ENCODE measurements around the gene RORB. TPM values are rescaled to one million over a fixed set of nuclear protein-coding genes. Genes with fewer than 3 reads are reported as not detected.

Gene RORB
- total RNA-seq, 4 donors from 2014 or later: 0.13 to 1.5 (median 0.50) TPM

- H3K27me3 ChIP-seq: no peaks in the 10 kb centered on the region
- intact Hi-C loops (cut with DNase I): no loop called here
- H3K4me1 ChIP-seq: no peaks in the 10 kb centered on the region
- TF ChIP-seq POLR2A (IDR thresholded peaks at IDR 0.05): no peak
- no peak for TF ChIP-seq CTCF (IDR thresholded peaks at IDR 0.05)
- no peaks in the 10 kb centered on the region for H3K36me3 ChIP-seq
- no peak overlapping the region for H3K4me3 ChIP-seq
- H3K27ac ChIP-seq: no peak overlapping the region
- no peaks in the 10 kb centered on the region for H3K9me3 ChIP-seq
- 20 to 40% methylated on average over 9 of the region's 9 CpGs for whole genome bisulfite sequencing, 2 donors
- no peak for DNase-seq
These were observed 232.1 kb downstream of the RORB start for GRCh38 chr9:74729136-74729695.

GRCh38 chr9:74735761-74736160 lies 238.6 kb downstream of the RORB start:
- WGBS, 2 donors: 67 to 69% methylated on average over 3 to 4 of the region's 4 CpGs
- Histone ChIP-seq H3K36me3 (no peaks in the 10 kb centered on the region), H3K4me3 (no peak overlapping the region), H3K27ac (no peak overlapping the region), H3K9me3 (no peaks in the 10 kb centered on the region), H3K4me1 (no peaks in the 10 kb centered on the region), H3K27me3 (peaks cover 0 to 4% (median 0%) of the 10 kb centered on the region in 4 donors)
- TF ChIP-seq POLR2A (IDR thresholded peaks at IDR 0.05) (no peak), CTCF (IDR thresholded peaks at IDR 0.05) (no peak)
- intact Hi-C loops (cut with DNase I): no loop called here
- DNase-seq: no peak

GRCh38 chr9:74736646-74737045 lies 239.5 kb downstream of the RORB start:
- Histone ChIP-seq H3K9me3 (no peaks in the 10 kb centered on the region), H3K4me3 (no peak overlapping the region), H3K27ac (no peak overlapping the region), H3K36me3 (no peaks in the 10 kb centered on the region), H3K4me1 (no peaks in the 10 kb centered on the region), H3K27me3 (peaks cover 0 to 4% (median 0%) of the 10 kb centered on the region in 4 donors)
- intact Hi-C loops (cut with DNase I): no loop called here
- DNase-seq: no peak
- TF ChIP-seq POLR2A (IDR thresholded peaks at IDR 0.05) (no peak), CTCF (IDR thresholded peaks at IDR 0.05) (no peak)
- 71 to 80% methylated on average over 4 of the region's 4 CpGs for WGBS, 2 donors

GRCh38 chr9:74742191-74742790 lies 245.2 kb downstream of the RORB start:
- Histone ChIP-seq H3K4me3 (no peak overlapping the region), H3K4me1 (no peaks in the 10 kb centered on the region), H3K36me3 (no peaks in the 10 kb centered on the region), H3K27me3 (peaks cover 0 to 4% (median 0%) of the 10 kb centered on the region in 4 donors), H3K9me3 (no peaks in the 10 kb centered on the region), H3K27ac (no peak overlapping the region)
- intact Hi-C loops (cut with DNase I): no loop called here
- 96 to 97% methylated on average over 1 of the region's 1 CpG for WGBS, 2 donors
- TF ChIP-seq POLR2A (IDR thresholded peaks at IDR 0.05): no peak
- no peak for TF ChIP-seq CTCF (IDR thresholded peaks at IDR 0.05)
- no peak for DNase-seq

Measured in esophagus squamous epithelium (tissue), 5 donors.